NCI-H2171 treated with DMSO at 0.1 percent for 48 hours (cell line): ENCODE measurements around the gene GNAL.
A peak's percentile ranks its signal among the peaks of the same experiment; 100 is the strongest.

Experiments
- DNase-seq: peaks from one replicate; lab custom pipeline; 2025; lab: John Stamatoyannopoulos, UW

GNAL gene

DNA sequence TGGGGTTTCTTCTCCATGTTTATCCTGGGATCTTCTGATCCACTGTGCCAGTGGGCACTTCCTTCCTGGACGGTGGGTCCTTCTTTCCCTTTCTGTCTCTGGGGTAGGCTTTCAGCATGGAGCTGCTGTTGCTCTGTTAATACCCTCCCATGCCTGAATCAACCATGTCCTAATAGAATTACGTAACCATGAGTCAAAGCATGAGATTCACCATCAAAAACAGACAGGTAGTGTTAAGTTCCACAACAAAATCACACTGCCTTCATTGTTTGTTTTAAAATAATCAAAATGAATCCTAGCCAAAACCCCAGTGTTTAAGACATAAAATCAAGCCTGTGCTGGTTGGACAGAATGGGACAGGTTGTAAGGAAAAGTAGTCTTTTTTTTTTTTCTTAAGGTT lies 37.5 kb downstream of the GNAL start:
- no peak for DNase-seq

DNA sequence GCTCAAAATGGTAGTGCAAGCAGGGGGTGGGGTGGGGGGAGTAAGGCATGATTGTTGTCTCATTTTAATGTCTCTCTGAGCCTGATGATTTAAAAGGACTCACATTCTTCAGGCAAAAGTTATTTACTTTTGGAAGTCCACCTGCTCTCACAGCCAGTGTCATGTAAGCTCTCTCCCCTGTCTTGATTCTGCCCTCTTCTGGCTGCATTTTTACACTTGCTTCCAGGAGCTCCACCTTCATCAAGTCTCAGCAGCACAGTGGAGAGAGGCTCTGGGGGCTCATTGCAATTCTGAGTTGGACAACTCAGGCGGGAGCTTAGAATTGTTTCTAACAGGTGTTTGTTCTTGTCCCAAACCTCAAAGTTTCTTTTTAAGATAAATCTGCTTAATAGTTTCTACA lies 39.2 kb downstream of the GNAL start:
- no peak for DNase-seq

DNA sequence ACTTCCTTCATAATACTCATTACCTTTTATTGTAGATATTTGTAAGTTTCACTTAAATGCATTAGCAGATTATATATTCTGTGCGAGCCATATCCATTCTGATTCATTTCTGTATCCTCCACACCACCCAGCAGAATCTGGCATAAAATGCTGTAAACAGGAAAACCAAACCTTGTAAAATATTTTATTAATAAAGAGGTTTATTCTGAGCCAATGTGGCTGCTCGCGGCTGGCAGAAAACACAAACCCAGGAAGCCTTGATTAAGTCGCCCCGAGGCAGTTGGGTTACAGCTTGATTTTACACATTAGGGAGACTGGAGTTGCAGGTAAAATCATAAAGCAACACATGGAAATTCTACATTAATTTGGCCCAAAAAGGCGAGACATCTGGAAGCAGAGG lies 40.5 kb downstream of the GNAL start:
- DNase-seq: no peak

DNA sequence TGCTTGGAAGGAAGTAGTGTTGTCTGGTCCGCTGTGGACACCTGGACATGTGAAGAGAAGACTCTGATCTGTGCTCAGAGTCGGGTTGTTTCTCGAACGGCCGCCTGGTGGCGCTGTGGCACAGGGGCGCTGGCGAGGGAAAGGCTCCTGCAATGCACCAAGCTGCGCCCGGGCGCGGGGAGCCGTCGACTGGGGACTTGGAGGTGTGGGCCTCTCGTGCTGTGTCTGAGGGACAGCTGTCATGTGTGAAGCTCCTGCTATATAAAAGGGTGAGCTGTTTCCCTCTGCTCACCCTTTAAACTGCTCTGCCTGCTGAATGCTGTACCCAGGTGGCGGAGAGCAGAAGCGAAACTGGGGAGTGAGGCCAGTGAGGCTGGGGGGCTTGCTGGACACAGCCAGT lies 44.0 kb downstream of the GNAL start:
- peak; percentile 53 for DNase-seq

DNA sequence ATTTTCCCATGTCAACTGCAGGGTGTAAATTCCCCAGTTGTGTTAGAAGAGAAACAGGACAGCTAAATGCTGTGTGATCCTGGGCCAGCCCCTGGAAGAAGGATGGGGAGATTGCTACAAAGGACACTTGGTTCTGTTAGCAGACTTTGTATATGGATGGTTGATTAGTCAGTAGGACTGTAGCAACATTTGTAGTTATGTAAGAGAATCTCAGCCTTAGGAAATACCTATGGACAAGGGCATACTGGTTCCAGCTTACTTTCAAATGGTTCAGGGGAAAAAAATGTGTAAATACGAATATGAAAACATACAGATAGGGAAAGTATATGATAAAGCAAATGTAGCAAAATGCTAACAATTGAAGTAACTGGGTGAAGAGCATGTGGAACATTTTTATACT lies 47.6 kb downstream of the GNAL start:
- no peak for DNase-seq

DNA sequence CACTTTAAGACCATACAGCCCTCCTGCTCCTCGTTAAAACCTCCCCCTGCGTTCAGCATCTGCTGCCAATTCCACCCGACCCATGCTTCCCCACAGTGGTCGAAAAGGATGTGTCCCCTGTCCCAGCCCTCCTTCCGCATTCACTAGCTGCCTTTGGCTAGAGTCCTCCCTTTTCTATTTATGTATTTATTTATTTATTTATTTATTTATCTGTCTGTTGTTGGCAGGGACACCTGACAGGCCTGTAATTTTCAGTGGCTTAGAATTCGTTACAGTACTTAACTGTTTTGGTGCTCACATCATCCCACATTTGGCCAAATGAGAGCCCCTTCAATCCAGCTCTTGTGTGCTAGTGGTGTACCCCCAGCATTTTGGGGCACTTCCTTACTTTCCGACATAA lies 50.8 kb downstream of the GNAL start:
- DNase-seq: no peak

DNA sequence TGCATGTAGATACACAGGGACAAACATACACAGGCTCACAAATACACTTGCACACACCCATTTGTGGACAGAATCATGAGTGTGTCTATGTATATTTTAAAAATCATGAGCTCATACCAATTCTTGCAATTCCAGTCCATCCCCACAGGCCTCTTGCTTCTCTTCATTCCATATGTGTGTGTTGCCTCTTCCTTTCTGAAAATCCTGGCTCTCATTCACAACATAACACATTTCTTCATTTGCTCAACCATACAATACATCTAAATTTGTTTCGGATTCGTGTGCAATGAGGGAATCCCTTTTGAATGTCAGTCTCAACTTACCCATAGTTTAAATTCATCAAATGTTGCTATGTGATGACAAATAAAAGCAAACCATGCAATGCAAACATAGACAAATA lies 51.4 kb downstream of the GNAL start:
- no peak for DNase-seq

DNA sequence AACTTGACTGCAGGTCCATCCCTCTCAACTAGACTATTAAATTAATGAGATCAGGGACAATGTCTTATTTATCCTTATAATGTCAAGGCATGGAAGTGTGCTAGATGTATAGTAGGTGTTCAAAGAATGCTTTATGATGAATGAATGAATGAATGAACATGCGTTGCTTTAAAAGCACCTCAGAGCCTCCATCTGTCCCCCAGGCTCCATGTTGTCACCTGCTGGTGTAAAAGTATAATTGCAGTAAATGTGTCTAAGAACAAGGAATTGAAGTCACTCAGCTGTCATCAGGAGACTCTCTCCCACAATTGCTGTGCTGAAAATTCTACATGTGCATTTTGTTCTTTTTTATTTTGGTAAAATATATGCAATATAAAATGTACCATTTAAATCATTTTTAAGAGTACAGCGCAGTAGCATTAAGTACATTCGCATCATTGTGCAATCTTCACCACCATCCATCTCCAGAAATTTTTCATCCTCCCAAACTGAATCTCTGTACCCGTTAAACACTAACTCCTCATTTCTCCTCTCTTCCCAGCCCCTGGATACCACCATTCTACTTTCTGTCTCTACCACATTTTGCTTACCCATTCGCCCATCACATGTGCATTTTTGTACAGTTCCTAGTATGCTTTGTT lies 52.6 kb downstream of the GNAL start:
- peak; percentile 16 for DNase-seq

DNA sequence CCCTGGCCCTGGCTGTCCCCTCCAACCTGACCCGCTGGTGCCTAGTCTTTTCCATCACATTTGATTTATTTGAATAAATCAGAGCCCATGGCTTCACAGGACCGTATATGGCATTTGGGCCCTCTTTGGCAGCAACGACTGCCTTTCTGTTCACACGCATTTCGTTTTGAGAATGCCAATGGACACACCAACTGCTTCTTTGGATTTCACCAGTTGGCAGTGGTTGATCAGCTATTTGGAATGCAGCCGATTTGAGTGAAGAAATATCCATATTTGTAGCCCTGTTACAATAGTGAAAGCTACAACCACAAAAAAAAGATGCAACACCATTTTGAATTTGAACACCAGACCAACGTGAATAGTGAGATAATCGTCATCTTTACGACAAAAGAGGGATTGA lies 56.5 kb downstream of the GNAL start:
- DNase-seq: no peak

DNA sequence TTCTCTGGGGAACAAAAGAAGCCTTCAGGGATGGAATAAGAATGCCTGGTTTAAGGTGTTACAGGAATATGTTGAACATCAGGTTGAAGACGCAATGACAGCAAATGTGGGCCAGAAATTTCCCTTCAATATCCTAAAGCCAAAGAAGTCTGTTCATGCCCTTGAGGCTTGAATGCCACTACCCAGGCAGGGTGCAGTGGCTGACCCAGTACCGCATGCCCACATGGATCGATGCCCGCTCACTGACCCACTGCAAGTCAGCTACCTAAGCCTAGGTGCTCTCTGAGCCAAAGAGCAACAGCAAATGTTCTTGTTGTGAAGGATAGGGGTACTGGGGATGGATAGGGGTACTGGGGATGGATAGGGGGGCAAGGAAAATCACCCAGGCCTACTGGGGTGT lies 58.2 kb downstream of the GNAL start:
- no peak for DNase-seq

DNA sequence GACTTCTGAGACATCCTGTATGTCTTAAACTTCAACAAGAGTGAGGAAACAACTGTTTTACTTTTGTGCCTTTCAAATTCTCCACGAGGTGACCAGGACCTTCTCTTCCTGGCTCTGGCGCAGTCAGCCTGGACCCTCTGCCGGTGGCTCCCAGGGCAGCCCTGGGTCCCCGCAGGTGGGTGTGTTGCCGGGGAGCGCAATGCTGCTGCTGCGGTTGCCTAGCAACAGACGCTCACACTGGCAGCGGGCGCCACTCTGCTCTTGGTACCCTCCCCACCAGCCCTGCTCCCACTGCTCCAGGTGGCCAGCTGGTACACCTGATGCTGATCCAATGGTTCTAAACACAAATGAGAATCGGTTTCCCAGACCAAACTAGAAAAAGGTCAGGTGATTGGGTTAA lies 58.7 kb downstream of the GNAL start:
- DNase-seq: peak; percentile 20

DNA sequence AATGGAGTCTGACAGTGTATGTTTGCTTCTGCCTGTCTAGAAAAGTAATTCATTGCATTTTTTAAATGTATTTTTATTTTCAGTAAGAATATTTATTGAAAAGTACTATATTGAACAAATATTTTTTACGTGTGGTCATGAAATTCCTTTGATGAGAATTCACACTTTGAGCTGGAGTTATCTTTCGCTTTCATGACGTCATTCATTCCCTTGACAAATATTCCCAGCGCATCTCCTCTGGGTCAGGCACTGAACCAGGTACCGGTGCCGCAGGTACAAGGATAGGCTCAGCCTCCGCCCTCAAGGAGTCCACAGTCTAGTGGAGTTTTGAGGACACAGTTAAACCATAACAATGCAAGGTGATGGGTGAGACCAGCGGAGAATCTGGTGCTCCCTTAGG lies 60.2 kb downstream of the GNAL start:
- DNase-seq: no peak

DNA sequence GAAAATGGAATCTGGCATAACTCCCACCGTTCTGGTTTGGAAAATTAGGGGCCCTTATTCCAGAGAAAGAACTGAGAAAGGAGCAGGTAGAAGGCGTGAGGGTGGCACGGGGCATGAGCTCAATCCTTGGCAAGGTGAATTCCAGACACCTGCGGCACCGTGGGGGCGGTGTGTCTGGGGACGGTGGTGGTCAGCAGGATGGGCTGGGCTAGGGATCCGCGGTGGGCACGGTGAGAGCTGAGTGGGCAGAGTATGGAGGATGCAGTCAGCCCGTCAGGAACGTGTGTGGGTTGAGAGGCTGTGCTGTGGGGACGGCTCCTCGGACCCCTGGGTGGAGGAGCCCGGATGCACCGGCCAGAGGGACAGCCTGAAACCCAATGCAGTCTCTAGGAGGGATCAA lies 61.1 kb downstream of the GNAL start:
- no peak for DNase-seq

DNA sequence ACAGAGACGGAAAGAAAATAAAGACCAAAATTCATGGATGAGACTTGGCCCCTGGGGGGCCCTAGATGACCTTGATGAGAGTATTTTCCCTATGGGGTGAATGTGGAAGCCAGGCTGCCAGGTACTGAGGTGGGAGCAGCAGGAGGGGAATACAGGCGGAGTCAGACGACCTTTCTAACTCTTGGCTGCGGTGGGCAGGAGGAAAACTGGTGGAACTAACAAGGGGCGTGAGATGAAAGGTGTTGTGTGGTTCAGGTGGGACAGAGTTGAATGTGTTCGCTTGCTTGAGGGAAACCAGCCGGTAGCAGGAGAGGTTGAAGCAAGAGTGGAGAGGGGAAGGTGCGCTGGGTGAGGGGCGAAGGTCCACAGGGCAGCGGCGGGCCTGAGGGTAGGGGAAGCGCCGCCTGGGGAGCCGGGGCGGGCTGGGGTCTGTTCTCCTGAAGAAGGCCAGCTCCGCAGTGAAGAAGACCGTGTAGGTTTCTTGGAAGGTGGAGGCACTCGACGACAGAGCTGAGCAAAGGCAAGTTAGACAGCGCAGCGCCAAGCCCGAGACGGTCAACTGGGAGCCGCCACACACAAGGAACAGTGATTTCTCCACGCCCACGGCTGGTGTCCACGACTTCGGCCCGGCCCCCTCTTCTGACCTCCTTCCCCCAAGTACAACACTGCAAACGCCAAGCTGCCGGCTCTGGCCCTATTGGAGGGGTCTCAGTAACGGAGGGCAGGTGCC lies 61.7 kb downstream of the GNAL start:
- no peak for DNase-seq

DNA sequence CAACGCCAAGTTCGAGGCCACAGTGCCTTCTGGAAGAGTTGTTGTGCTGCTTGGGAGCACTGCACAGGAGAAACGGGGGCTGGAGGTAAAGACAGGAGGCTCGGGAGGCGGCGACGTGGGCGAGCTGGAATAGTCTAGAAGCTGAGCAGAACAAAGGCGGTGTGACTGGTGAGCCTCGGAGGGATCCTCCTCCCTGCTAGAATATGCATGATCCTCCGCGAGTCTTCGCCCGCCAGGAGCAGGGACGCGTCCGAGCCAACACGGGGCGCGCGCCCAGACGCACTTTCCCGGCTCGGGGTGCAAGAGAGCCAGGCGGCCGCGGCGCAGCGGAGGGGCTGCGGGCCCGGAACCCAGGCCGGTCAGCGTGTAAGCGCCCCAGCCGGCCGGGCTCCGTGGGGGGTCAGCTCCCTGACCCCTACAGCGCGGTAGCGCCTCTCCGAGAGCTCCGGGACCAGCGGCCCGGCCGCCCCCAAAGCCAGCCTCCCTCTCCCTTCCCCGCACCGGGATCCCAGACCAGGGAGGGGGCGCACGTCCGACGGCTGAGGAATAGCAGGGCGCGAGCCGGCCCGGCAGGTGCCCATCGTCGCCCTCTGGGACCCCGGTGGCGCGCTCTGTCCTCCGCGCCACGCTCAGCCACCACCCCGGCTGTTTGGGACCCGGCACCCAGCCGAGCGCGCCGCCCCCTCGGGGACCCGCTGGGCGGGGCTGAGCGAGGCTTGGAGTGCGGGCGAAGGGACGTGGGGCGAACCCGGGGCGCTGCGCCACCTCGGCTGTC lies 62.5 kb downstream of the GNAL start:
- DNase-seq: no peak

DNA sequence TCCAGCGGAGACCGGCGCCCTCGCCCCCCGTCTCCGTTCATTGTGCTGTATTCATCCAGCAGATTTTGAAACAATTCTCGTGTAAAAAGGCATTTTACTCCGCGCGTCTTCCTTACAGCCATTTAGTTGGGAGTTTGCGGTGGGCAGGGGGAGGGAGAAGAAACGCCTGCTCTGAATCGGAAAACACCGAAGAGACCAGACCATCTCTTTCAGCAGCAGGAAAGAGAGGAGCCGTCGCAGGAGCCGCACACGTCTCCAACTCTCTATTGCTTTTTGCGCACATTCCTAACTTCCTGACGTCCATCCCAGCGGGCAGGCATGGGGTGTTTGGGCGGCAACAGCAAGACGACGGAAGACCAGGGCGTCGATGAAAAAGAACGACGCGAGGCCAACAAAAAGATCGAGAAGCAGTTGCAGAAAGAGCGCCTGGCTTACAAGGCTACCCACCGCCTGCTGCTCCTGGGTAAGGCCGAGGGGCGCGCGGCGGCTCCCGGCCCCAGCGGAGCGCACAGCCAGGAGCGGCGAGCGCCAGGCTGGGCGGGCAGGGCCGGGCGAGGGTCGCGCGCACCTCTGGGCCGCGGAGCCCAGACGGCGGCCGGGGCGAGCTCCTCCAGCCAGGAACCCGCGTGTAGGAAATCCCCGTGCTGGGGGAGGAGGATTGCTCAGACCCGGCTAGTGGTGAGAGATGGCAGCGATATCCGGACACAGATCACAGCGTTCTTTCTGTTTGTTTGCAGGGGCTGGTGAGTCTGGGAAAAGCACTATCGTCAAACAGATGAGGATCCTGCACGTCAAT lies 63.2 kb downstream of the GNAL start:
- no peak for DNase-seq

DNA sequence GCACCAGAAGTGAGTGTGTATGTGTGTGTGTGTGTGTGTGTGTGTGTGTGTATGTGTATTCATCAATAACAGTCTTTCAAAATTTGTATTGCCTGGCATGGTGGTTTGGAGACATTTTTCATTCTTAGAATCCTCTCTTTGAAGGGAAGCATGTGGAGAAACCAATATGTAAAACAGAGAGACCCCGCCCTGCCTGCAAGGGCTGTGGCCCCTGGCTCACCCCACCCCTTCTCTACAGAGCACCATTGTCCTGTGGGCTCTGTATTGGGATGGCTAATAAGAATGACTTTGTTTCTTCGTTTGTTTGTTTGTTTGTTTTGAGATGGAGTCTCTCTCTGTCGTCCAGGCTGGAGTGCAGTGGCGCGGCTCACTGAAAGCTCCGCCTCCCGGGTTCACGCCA lies 65.9 kb downstream of the GNAL start:
- DNase-seq: no peak

DNA sequence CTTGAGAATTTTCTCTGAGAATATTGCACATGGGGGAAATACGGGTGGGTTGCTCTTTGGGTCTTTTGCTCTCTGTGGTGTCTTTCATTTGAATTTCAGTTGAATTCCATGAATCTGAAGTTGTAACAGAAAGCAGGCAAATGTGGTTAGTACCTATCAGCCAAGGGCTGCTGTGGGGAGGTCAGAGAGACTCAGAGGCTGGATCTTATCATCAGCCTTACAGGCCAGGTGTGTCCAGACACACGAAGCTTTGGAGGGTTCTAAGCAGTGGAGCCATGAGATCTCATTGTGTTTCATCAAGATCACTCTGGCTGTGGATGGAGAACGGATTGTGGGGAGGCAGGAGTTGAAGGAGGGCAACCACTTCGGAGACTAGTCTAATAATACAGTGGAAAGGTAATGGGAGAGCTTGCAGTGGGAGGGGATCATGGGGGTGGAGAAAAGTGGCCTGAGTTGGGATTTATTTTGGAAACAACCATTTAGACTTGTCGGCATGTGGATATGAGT lies 68.1 kb downstream of the GNAL start:
- no peak for DNase-seq

DNA sequence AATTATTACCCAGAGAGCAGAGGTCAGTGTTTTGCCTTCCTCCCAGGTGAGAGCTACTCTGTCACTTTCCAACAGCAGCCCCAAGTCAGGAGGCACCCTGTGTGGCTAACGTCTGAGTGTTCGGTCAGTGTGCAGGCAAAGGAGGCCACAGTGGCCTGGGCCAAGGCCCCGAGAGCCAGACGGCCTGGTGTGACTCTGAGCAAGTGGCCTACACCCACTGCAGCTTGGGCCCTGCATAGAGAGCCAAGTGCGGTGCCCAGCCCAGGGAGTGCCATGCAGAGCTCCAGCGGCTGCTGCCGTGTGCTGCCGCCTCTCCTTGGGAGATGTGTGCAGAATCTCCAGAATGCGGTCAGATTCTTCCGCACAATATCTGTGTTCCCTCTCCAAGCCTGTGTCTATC lies 70.4 kb downstream of the GNAL start:
- no peak for DNase-seq

DNA sequence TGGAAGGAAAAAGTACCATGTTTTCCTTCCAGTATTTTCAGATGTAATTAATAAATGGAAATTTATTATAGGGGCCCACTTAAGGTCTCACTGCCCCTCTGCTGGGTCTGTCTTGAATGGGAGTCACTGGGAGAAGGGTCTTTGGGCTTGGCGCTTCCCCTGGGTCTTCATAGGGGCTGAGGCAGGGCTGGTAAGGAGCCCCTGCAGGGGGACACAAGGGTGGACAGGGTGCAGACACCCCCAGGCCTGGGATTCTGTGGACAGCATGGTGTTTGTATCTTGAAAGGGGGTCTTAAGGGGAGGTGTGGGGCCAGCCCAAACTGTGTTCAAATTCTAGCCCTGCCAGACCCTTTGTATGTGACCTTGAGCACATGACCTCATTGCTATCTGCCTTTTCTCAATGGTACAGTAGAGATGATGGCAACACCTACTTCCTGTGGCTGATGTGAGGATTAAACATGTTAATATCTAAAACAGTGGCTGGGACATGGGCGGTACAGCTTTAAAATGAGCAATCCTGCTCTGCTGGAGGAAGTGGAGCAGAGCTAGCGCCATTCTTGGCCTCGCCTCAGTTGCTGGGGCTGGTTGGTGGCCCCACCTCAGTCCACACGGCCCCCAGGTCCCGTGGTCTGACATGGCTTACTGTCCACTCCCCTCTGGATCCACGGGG lies 71.6 kb downstream of the GNAL start:
- DNase-seq: no peak

DNA sequence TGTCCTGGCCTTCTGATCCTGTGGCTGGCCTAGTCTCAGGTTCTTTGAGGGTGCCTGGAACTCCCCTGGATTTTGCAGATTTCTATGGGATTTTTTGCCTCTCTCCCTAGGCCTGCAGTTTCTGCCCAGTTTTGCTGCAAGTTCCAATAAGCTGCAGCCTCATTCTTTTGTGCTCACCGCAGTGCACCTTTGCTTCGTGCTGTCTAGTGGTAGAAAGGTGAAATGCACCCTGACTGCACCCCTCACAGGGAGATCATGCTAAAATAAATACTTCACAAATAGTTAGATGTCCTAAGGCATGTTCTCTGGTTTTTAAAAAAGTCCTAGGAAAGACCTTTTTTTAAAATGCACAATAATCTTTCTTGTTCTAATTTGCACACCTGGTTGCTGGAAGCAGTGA lies 72.5 kb downstream of the GNAL start:
- no peak for DNase-seq

DNA sequence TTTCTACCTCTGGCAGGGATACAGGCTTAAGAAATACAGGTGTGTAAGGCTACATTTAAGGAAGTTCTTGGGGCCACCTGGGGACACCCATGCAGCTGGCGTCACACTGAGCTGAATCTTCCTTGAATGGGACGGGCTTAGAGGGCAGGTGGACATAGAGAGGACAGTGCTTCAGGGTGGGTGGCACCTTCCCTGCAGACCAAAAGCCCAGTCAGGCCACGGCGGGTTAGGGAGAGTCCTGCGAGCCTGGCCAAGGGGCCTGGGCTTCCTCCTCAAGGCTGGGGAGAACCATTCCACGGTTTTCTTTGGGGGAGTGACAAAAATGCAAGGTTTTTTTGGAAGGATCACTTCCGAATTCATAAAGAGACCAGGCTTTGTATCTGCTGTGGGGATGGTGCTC lies 73.4 kb downstream of the GNAL start:
- DNase-seq: no peak
